CMK (cell line): ENCODE results near the gene RNF220.

Experiments used
- DNase-seq: peaks from one replicate; pipeline ENCODE4 v3.0.0-alpha.2; 2010; ENCODE audit warnings: low read depth

RNF220 gene

GRCh38 chr1:44587796-44588460 lies 182.9 kb downstream of the RNF220 start:
- no peak for DNase-seq

- DNase-seq = no peak
Measured at GRCh38 chr1:44588551-44589210, 183.6 kb downstream of the RNF220 start.

- DNase-seq = no peak
Measured at GRCh38 chr1:44590475-44590874, 185.4 kb downstream of the RNF220 start.

GRCh38 chr1:44591381-44591780 lies 186.3 kb downstream of the RNF220 start:
- no peak for DNase-seq

- no peak for DNase-seq
Measured at GRCh38 chr1:44592208-44593145, 187.4 kb downstream of the RNF220 start.

GRCh38 chr1:44594353-44594752 lies 189.3 kb downstream of the RNF220 start:
- no peak for DNase-seq

GRCh38 chr1:44594871-44595735 lies 190.0 kb downstream of the RNF220 start:
- DNase-seq = peak; percentile 42

- no peak for DNase-seq
Measured at GRCh38 chr1:44596511-44596910, 191.5 kb downstream of the RNF220 start.

- DNase-seq = no peak
Measured at GRCh38 chr1:44598167-44598566, 193.1 kb downstream of the RNF220 start.

GRCh38 chr1:44602634-44603628 lies 197.9 kb downstream of the RNF220 start:
- DNase-seq = no peak

GRCh38 chr1:44603718-44604117 lies 198.7 kb downstream of the RNF220 start:
- DNase-seq = no peak

GRCh38 chr1:44604157-44604955 lies 199.3 kb downstream of the RNF220 start:
- no peak for DNase-seq

GRCh38 chr1:44605914-44606615 lies 201.0 kb downstream of the RNF220 start:
- no peak for DNase-seq

GRCh38 chr1:44606701-44607281 lies 201.7 kb downstream of the RNF220 start:
- no peak for DNase-seq

GRCh38 chr1:44608141-44608540 lies 203.1 kb downstream of the RNF220 start:
- DNase-seq = no peak

- DNase-seq = peak; percentile 37
Measured at GRCh38 chr1:44609412-44609767, 204.3 kb downstream of the RNF220 start.

- DNase-seq = peak; percentile 45
Measured at GRCh38 chr1:44609768-44610526, 204.9 kb downstream of the RNF220 start.
